GM10248 (cell line): ENCODE measurements around the gene CBLIF.
"Not testable (repeated sequence)": the region's sequence is repeated elsewhere in the genome, so short reads cannot be mapped to it uniquely, and the experiment has no call there.

Experiments
- CTCF ChIA-PET: fragments of 300-600 bp; sonication (Branson Sonifier 250); formaldehyde crosslinking; extraction: SDS; loops from one replicate; lab custom pipeline; 2021; ENCODE audit warnings: antibody characterized with exemption; lab: Yijun Ruan, JAX
- POLR2A ChIA-PET: fragments of 350-650 bp; sonication (Branson Sonifier 250); formaldehyde crosslinking; extraction: SDS; loops from one replicate; lab custom pipeline; 2020; ENCODE audit warnings: antibody characterized with exemption; lab: Yijun Ruan, JAX
- DNase-seq: peaks from one replicate; pipeline ENCODE4 v3.0.0; 2012; ENCODE audit errors: extremely low spot score
- CTCF ChIP-seq: IDR thresholded peaks from 2 replicates; pipeline ENCODE4 v1.5.1; 2012; ENCODE audit warnings: mild to moderate bottlenecking, low read depth; ENCODE audit errors: extremely low read depth, missing control alignments, control extremely low read depth

CBLIF gene

DNA sequence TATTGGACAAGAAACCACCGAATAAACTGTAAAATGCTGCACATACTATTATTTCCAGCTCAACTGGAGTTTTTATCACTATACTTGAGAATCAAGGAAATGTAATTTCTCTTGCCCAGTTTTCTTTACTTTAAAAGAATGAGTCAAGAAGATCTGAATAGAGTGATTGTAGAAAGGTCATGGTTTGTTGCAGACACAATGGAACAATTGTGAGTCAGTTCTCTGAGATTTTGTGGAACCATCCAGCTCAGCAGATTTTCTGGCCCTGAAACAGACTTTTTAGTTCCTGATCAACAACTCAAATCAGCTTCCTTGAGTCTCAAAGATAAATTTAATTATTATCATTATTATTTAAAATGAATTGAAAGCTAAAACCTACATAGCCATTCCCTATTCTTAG is 19.7 kb upstream of the CBLIF start:
- ChIA-PET POLR2A (no interaction called here), CTCF (interaction anchor here (0.9 to 1.4 kb wide), 3 partner anchors 10 to 59 kb away, joined by 3 to 4 read pairs (median 4); no protein-coding TSS in a partner anchor)
- TF ChIP-seq CTCF = no peak
- DNase-seq = no peak

- ChIA-PET CTCF (interaction anchor here (1.2 kb wide), 1 partner anchor 10 kb away, joined by 3 read pairs; no protein-coding TSS in a partner anchor), POLR2A (no interaction called here)
- TF ChIP-seq CTCF = no peak
- no peak for DNase-seq
Measured at GRCh38 chr11:59862252-59862651, 17.0 kb upstream of the CBLIF start.

- CTCF ChIA-PET = interaction anchor here (1.1 kb wide), 1 partner anchor 392 kb away, joined by 3 read pairs; no protein-coding TSS in a partner anchor
- no peak for DNase-seq
Measured at GRCh38 chr11:59859673-59860072, 14.4 kb upstream of the CBLIF start.

GRCh38 chr11:59857439-59858434 is 12.4 kb upstream of the CBLIF start:
- POLR2A ChIA-PET = no interaction called here
- TF ChIP-seq CTCF = no peak
- CTCF ChIA-PET = interaction anchor here (2.3 kb wide), 1 partner anchor 56 kb away, joined by 5 read pairs; no protein-coding TSS in a partner anchor
- DNase-seq = no peak

More at GRCh38 chr11:59859673-59860072, 14.4 kb upstream of the CBLIF start:
- no peak for TF ChIP-seq CTCF
- POLR2A ChIA-PET = no interaction called here

DNA sequence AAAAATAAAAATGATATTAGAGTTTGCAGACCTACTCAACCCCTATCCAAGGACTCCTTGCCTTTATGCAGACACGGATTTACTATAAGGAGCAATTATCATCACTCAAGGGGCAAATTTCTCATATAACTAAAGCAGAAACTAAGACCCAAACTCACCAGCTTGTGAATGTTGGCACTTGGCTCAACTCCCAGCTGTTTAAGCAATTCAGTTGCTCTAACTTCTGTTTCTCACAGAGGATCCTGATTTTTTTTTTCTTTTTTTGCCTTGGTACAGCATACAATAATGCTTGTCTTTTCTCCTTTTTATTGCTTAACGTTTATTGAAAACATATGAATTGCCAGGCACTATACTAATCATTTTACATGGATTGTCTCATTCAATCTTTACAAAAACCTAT is 9.6 kb upstream of the CBLIF start:
- CTCF ChIA-PET = no interaction called here
- no peak for TF ChIP-seq CTCF
- DNase-seq = no peak
- POLR2A ChIA-PET = no interaction called here

DNA sequence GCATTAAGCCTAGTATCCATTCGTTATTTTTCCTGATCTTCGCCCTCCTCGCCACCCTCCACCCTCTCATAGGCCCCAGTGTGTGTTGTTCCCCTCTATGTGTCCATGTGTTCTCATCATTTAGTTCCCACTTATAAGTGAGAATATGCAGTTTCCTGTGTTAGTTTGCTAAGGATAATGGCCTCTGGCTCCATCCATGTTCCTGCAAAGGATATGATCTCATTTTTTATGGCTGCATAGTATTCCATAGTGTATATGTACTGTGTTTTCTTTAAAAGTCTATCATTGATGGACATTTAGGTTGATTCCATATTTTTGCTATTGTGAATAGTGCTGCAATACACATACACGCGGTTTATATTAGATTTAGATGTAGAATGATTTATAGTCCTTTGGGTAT is 6.1 kb upstream of the CBLIF start:
- CTCF ChIA-PET, POLR2A ChIA-PET, DNase-seq: not testable (repeated sequence)

DNA sequence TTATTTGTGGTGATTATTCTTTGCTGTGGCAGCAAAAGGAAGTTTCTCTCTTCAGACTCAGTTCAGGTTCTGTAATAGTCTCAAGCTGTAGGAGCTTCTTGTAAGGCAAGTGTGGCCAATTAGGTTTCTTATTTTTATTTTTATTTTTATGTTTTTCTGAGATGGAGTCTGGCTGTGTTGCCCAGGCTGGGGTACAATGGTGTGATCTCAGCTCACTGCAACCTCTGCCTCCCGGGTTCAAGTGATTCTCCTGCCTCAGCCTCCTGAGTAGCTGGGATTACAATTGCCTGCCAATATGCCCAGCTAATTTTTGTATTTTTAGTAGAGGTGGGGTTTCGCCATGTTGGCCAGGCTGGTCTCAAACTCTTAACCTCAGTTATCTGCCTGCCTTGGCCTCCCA is 4.3 kb upstream of the CBLIF start:
- POLR2A ChIA-PET, DNase-seq: not testable (repeated sequence)
- CTCF ChIA-PET = interaction anchor here (0.7 kb wide), 1 partner anchor 14 kb away, joined by 3 read pairs; no protein-coding TSS in a partner anchor
